ENCODE data around the gene NELL2. TPM values are rescaled to one million over a fixed set of nuclear protein-coding genes. Genes with fewer than 3 reads are reported as not detected.

NELL2 gene
- total and polyA plus RNA-seq, 10 of the 15 experiments (the other 5 are each of a cell fraction or from before 2014, with no cell fraction given), result 0.27 to 2.3 (median 0.76) TPM

DNA sequence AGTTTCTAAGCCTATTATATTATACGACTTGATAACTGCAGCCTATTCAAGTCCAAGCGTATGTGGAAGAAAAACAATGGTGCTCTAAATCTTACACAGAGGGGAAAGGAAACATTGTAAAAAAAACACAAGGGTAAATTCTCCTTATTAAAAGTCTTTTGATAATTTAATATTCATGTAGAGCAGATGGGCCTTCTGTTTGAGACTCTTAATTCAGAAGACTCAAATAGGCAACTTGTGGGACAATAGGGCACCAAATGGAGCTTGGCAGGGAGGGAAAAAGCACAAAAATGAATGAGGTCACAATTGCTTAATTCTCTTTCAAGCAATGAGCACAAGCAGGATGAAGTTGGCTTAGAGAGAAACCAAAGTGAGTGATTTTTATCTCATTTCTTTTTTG lies 159.4 kb downstream of the NELL2 start:
- SMC1A ChIA-PET (ENCODE audit: uncharacterized antibody, unreplicated experiment), result interaction anchor here (0.9 kb wide), 1 partner anchor 11 kb away, joined by 4 read pairs; no protein-coding TSS in a partner anchor
- no peak overlapping the region for H3K27ac ChIP-seq (ENCODE audit: control insufficient read depth, insufficient read depth)
- TF ChIP-seq GATAD2B (conservative IDR thresholded peaks at IDR 0.05; ENCODE audit: low read depth) (no peak), MXI1 (IDR thresholded peaks at IDR 0.05; ENCODE audit: low read depth, low read length) (no peak), SMARCA5 (IDR thresholded peaks at IDR 0.05) (no peak), NFIC (IDR thresholded peaks at IDR 0.05; ENCODE audit: low read depth, low read length) (no peak), YBX1 (IDR thresholded peaks at IDR 0.05) (no peak), MYB (IDR thresholded peaks at IDR 0.05; ENCODE audit: borderline replicate concordance, low read depth, low read length) (no peak), POU2F2 (IDR thresholded peaks at IDR 0.05; ENCODE audit: borderline replicate concordance, low read depth, low read length) (no peak), GABPA (IDR thresholded peaks at IDR 0.05; ENCODE audit: low read depth) (no peak), SIN3A (IDR thresholded peaks at IDR 0.05; ENCODE audit: low read depth, low read length) (no peak), MTA3 (IDR thresholded peaks at IDR 0.05; ENCODE audit: borderline replicate concordance, low read length) (no peak), NR2C2 (IDR thresholded peaks at IDR 0.05; ENCODE audit: borderline replicate concordance, control insufficient read depth, insufficient read length, low read depth) (no peak), BCL11A (IDR thresholded peaks at IDR 0.05; ENCODE audit: low read depth, low read length) (no peak), SREBF1 (IDR thresholded peaks at IDR 0.05; ENCODE audit: low read length) (no peak)
- TF ChIP-seq, protein P1, sequence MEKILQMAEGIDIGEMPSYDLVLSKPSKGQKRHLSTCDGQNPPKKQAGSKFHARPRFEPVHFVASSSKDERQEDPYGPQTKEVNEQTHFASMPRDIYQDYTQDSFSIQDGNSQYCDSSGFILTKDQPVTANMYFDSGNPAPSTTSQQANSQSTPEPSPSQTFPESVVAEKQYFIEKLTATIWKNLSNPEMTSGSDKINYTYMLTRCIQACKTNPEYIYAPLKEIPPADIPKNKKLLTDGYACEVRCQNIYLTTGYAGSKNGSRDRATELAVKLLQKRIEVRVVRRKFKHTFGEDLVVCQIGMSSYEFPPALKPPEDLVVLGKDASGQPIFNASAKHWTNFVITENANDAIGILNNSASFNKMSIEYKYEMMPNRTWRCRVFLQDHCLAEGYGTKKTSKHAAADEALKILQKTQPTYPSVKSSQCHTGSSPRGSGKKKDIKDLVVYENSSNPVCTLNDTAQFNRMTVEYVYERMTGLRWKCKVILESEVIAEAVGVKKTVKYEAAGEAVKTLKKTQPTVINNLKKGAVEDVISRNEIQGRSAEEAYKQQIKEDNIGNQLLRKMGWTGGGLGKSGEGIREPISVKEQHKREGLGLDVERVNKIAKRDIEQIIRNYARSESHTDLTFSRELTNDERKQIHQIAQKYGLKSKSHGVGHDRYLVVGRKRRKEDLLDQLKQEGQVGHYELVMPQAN (conservative IDR thresholded peaks at IDR 0.05), result no peak
- TF ChIP-seq, protein P2, sequence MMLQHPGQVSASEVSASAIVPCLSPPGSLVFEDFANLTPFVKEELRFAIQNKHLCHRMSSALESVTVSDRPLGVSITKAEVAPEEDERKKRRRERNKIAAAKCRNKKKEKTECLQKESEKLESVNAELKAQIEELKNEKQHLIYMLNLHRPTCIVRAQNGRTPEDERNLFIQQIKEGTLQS (IDR thresholded peaks at IDR 0.05; ENCODE audit: borderline replicate concordance, extremely low read depth, low read depth, low read length), result no peak
- TF ChIP-seq, protein P3, sequence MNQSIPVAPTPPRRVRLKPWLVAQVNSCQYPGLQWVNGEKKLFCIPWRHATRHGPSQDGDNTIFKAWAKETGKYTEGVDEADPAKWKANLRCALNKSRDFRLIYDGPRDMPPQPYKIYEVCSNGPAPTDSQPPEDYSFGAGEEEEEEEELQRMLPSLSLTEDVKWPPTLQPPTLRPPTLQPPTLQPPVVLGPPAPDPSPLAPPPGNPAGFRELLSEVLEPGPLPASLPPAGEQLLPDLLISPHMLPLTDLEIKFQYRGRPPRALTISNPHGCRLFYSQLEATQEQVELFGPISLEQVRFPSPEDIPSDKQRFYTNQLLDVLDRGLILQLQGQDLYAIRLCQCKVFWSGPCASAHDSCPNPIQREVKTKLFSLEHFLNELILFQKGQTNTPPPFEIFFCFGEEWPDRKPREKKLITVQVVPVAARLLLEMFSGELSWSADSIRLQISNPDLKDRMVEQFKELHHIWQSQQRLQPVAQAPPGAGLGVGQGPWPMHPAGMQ (IDR thresholded peaks at IDR 0.05; ENCODE audit: borderline replicate concordance), result no peak
- TF ChIP-seq, protein P4, sequence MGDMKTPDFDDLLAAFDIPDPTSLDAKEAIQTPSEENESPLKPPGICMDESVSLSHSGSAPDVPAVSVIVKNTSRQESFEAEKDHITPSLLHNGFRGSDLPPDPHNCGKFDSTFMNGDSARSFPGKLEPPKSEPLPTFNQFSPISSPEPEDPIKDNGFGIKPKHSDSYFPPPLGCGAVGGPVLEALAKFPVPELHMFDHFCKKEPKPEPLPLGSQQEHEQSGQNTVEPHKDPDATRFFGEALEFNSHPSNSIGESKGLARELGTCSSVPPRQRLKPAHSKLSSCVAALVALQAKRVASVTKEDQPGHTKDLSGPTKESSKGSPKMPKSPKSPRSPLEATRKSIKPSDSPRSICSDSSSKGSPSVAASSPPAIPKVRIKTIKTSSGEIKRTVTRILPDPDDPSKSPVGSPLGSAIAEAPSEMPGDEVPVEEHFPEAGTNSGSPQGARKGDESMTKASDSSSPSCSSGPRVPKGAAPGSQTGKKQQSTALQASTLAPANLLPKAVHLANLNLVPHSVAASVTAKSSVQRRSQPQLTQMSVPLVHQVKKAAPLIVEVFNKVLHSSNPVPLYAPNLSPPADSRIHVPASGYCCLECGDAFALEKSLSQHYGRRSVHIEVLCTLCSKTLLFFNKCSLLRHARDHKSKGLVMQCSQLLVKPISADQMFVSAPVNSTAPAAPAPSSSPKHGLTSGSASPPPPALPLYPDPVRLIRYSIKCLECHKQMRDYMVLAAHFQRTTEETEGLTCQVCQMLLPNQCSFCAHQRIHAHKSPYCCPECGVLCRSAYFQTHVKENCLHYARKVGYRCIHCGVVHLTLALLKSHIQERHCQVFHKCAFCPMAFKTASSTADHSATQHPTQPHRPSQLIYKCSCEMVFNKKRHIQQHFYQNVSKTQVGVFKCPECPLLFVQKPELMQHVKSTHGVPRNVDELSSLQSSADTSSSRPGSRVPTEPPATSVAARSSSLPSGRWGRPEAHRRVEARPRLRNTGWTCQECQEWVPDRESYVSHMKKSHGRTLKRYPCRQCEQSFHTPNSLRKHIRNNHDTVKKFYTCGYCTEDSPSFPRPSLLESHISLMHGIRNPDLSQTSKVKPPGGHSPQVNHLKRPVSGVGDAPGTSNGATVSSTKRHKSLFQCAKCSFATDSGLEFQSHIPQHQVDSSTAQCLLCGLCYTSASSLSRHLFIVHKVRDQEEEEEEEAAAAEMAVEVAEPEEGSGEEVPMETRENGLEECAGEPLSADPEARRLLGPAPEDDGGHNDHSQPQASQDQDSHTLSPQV (IDR thresholded peaks at IDR 0.05), result no peak

More for the DNA sequence above, 159.4 kb downstream of the NELL2 start:
- Histone ChIP-seq H3K9me3 (replicated peaks; ENCODE audit: control insufficient read depth, insufficient read depth, low read length) (no peaks in the 10 kb centered on the region), H3K4me1 (ENCODE audit: control insufficient read depth, insufficient read depth, low read length) (no peaks in the 10 kb centered on the region), H4K20me1 (ENCODE audit: control insufficient read depth, insufficient read depth) (no peaks in the 10 kb centered on the region), H3K9ac (ENCODE audit: control insufficient read depth, insufficient read depth, low read length) (no peak overlapping the region), H3K79me2 (ENCODE audit: control insufficient read depth, insufficient read depth, low read length) (no peaks in the 10 kb centered on the region), H3K36me3 (ENCODE audit: control insufficient read depth in 2 of 2, insufficient read depth in 2 of 2, low read length in 1 of 2) (no peaks in the 10 kb centered on the region), H3K4me2 (ENCODE audit: control insufficient read depth, insufficient read depth) (no peak overlapping the region), H2AFZ (ENCODE audit: control insufficient read depth, low read depth, low read length) (no peak overlapping the region), H3K4me3 (no peak overlapping the region), H3K27me3 (replicated peaks in 1 of 2; ENCODE audit: control insufficient read depth in 2 of 2, insufficient read depth in 2 of 2, low read length in 1 of 2) (no peaks in the 10 kb centered on the region)
- no peak for ATAC-seq
- no peak for DNase-seq (ENCODE audit: low read depth, low spot score)
- POLR2A ChIA-PET, result no interaction called here
- BruUV-seq (replicated peaks), result no TSS peak
- WGBS (ENCODE audit: insufficient coverage, insufficient replicate concordance, low lambda C conversion rate, missing lambda C conversion rate), result 63% methylated on average over 2 of the region's 2 CpGs
- intact Hi-C loops (cut with micrococcal nuclease; ENCODE audit: unreplicated experiment), result no loop called here
- no peak for FAIRE-seq
- in situ Hi-C loops (cut with MboI), result no loop called here
- RAD21 ChIA-PET (ENCODE audit: unreplicated experiment), result no interaction called here
- CTCF ChIA-PET, result no interaction called here
